Skeletal muscle satellite cell (primary cell): ENCODE data around the gene COL11A1.
"Not testable (repeated sequence)": the region's sequence is repeated elsewhere in the genome, so short reads cannot be mapped to it uniquely, and the experiment has no call there.

ENCODE experiments used
- H3K27me3 ChIP-seq: 2 replicates; pipeline ENCODE4 v1.7.0; 2013; ENCODE audit warnings: low read length; ENCODE audit not compliant: control insufficient read depth, insufficient read depth
- H3K36me3 ChIP-seq: 2 replicates; pipeline ENCODE4 v1.7.0; 2013; ENCODE audit warnings: mild to moderate bottlenecking, control low read depth, low read length; ENCODE audit not compliant: insufficient read depth
- H3K4me1 ChIP-seq: 2 replicates; pipeline ENCODE4 v1.7.0; 2013; ENCODE audit warnings: low read length; ENCODE audit not compliant: control insufficient read depth, insufficient read depth
- H3K4me2 ChIP-seq: 2 replicates; pipeline ENCODE4 v1.7.0; 2013; ENCODE audit warnings: mild to moderate bottlenecking, low read length
- H3K4me3 ChIP-seq: 2 replicates; pipeline ENCODE4 v1.7.0; 2013; ENCODE audit warnings: low read length
- H3K9ac ChIP-seq: 2 replicates; pipeline ENCODE4 v1.7.0; 2013; ENCODE audit warnings: mild to moderate bottlenecking, low read depth, low read length, moderate library complexity
- H3K9me3 ChIP-seq: replicated peaks from 2 replicates; pipeline ENCODE4 v1.7.0; 2013; ENCODE audit warnings: mild to moderate bottlenecking, control low read depth, low read length

The COL11A1 gene

GRCh38 chr1:102967786-102968185 lies 140.5 kb downstream of the COL11A1 start:
- no peaks in the 10 kb centered on the region for H3K36me3 ChIP-seq

GRCh38 chr1:102961549-102961948 lies 146.8 kb downstream of the COL11A1 start:
- Histone ChIP-seq H3K4me1 (no peaks in the 10 kb centered on the region), H3K27me3 (no peaks in the 10 kb centered on the region), H3K4me2 (no peak overlapping the region), H3K9ac (no peak overlapping the region), H3K4me3 (no peak overlapping the region), H3K9me3 (no peaks in the 10 kb centered on the region), H3K36me3 (no peaks in the 10 kb centered on the region)

More at GRCh38 chr1:102967786-102968185, 140.5 kb downstream of the COL11A1 start:
- no peaks in the 10 kb centered on the region for H3K4me1 ChIP-seq
- H3K4me2 ChIP-seq, result no peak overlapping the region
- no peak overlapping the region for H3K9ac ChIP-seq
- H3K9me3 ChIP-seq, result no peaks in the 10 kb centered on the region
- no peaks in the 10 kb centered on the region for H3K27me3 ChIP-seq
- H3K4me3 ChIP-seq, result no peak overlapping the region

- Histone ChIP-seq H3K9me3 (no peaks in the 10 kb centered on the region), H3K27me3 (no peaks in the 10 kb centered on the region), H3K4me2 (no peak overlapping the region), H3K36me3 (no peaks in the 10 kb centered on the region), H3K4me3 (no peak overlapping the region), H3K4me1 (no peaks in the 10 kb centered on the region), H3K9ac (no peak overlapping the region)
These were observed 153.7 kb downstream of the COL11A1 start for GRCh38 chr1:102954576-102954975.

- Histone ChIP-seq H3K4me2 (no peak overlapping the region), H3K9ac (no peak overlapping the region), H3K9me3 (no peaks in the 10 kb centered on the region), H3K36me3 (no peaks in the 10 kb centered on the region), H3K4me3 (no peak overlapping the region), H3K4me1 (no peaks in the 10 kb centered on the region), H3K27me3 (no peaks in the 10 kb centered on the region)
These were observed 155.9 kb downstream of the COL11A1 start for GRCh38 chr1:102952400-102952799.

- H3K27me3 ChIP-seq, result no peaks in the 10 kb centered on the region
- H3K4me2 ChIP-seq, result no peak overlapping the region
- no peaks in the 10 kb centered on the region for H3K9me3 ChIP-seq
- no peaks in the 10 kb centered on the region for H3K4me1 ChIP-seq
- no peak overlapping the region for H3K4me3 ChIP-seq
- H3K36me3 ChIP-seq, result no peaks in the 10 kb centered on the region
- H3K9ac ChIP-seq, result no peak overlapping the region
These were observed 166.0 kb downstream of the COL11A1 start for GRCh38 chr1:102942324-102942723.

- Histone ChIP-seq H3K9ac (no peak overlapping the region), H3K4me3 (no peak overlapping the region), H3K9me3 (no peaks in the 10 kb centered on the region), H3K27me3 (no peaks in the 10 kb centered on the region), H3K4me1 (no peaks in the 10 kb centered on the region), H3K36me3 (no peaks in the 10 kb centered on the region), H3K4me2 (no peak overlapping the region)
These were observed 166.9 kb downstream of the COL11A1 start for GRCh38 chr1:102941366-102941947.

- H3K4me2 ChIP-seq, result no peak overlapping the region
- H3K36me3 ChIP-seq, result no peaks in the 10 kb centered on the region
- H3K9ac ChIP-seq, result no peak overlapping the region
- H3K27me3 ChIP-seq, result no peaks in the 10 kb centered on the region
- no peaks in the 10 kb centered on the region for H3K9me3 ChIP-seq
- no peak overlapping the region for H3K4me3 ChIP-seq
- H3K4me1 ChIP-seq, result no peaks in the 10 kb centered on the region
These were observed 170.9 kb downstream of the COL11A1 start for GRCh38 chr1:102937401-102937800.

- not testable (repeated sequence) for H3K4me3 ChIP-seq, H3K27me3 ChIP-seq, H3K9me3 ChIP-seq, H3K4me2 ChIP-seq, H3K36me3 ChIP-seq, H3K9ac ChIP-seq, H3K4me1 ChIP-seq
These were observed 175.0 kb downstream of the COL11A1 start for GRCh38 chr1:102933362-102933761.

GRCh38 chr1:102919659-102920058 lies 188.7 kb downstream of the COL11A1 start:
- no peaks in the 10 kb centered on the region for H3K9me3 ChIP-seq
- no peaks in the 10 kb centered on the region for H3K36me3 ChIP-seq
- H3K27me3 ChIP-seq, result no peaks in the 10 kb centered on the region
- H3K4me2 ChIP-seq, result peak overlapping the region; percentile 22
- H3K4me1 ChIP-seq, result peaks cover 7% of the 10 kb centered on the region
- H3K9ac ChIP-seq, result no peak overlapping the region
- H3K4me3 ChIP-seq, result no peak overlapping the region

- Histone ChIP-seq H3K36me3 (no peaks in the 10 kb centered on the region), H3K4me2 (no peak overlapping the region), H3K4me1 (peaks cover 14% of the 10 kb centered on the region), H3K9me3 (no peaks in the 10 kb centered on the region), H3K4me3 (no peak overlapping the region), H3K27me3 (no peaks in the 10 kb centered on the region), H3K9ac (no peak overlapping the region)
These were observed 206.3 kb downstream of the COL11A1 start for GRCh38 chr1:102901996-102902395.

GRCh38 chr1:102899935-102900334 lies 208.4 kb downstream of the COL11A1 start:
- no peak overlapping the region for H3K9ac ChIP-seq
- peaks cover 22% of the 10 kb centered on the region for H3K4me1 ChIP-seq
- no peaks in the 10 kb centered on the region for H3K9me3 ChIP-seq
- H3K27me3 ChIP-seq, result no peaks in the 10 kb centered on the region
- no peak overlapping the region for H3K4me3 ChIP-seq
- no peaks in the 10 kb centered on the region for H3K36me3 ChIP-seq
- H3K4me2 ChIP-seq, result no peak overlapping the region

- Histone ChIP-seq H3K4me2 (peak overlapping the region; percentile 24), H3K9me3 (no peaks in the 10 kb centered on the region), H3K4me3 (no peak overlapping the region), H3K4me1 (peaks cover 26% of the 10 kb centered on the region), H3K27me3 (no peaks in the 10 kb centered on the region), H3K9ac (peak overlapping the region; percentile 39), H3K36me3 (no peaks in the 10 kb centered on the region)
These were observed 210.8 kb downstream of the COL11A1 start for GRCh38 chr1:102897557-102897956.
